ENCODE measurements around the gene CADM4.
"Not testable (repeated sequence)": the region's sequence is repeated elsewhere in the genome, so short reads cannot be mapped to it uniquely, and the experiment has no call there.

Gene CADM4, protein sequence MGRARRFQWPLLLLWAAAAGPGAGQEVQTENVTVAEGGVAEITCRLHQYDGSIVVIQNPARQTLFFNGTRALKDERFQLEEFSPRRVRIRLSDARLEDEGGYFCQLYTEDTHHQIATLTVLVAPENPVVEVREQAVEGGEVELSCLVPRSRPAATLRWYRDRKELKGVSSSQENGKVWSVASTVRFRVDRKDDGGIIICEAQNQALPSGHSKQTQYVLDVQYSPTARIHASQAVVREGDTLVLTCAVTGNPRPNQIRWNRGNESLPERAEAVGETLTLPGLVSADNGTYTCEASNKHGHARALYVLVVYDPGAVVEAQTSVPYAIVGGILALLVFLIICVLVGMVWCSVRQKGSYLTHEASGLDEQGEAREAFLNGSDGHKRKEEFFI

DNA sequence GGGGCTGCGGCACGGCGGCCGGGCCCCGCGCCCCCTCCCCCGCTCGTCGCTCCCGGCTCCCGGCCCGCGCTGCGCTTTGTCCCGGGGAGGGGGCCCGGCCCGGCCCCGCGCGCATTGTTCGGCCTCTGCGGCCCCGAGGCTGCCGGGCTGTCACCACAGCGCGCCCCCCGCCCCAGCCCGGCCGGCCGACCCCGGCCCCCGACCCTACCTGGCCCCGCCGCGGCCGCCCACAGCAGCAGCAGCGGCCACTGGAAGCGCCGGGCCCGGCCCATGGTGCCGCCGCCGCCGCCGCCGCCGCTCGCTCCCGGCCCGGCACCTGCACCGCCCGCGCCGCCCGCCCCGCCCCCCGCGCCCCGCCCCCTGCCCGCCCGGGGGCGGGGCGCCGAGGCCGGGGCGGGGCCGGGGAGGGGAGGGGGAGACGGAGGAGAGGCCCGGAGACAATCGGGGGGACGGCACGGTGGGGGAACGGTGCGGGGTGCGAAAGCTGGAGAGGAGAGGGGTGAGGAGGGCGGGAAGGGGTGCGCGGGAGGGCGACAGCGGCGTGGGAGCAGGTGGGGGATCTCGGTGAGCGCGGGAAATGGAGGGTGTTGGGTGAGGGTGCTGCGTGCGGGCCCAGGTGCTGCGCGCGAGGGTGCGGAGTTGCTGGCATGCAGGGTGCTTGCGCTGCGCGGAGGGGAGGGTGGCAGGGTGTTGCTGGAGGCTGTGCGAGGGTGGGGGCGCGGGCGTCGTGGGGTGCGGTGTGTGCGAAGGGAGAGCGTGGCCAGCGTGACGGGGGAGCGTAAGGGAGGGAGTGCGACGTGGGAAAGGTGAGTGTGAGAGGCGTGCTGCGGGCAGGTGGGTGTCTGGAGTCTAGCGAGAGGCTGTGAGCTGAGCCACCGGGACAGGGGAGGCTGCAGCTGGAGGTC lies at the start of gene CADM4:
TSS of gene CADM4 (minus strand) at position 332 of the 905 bp plus-strand sequence. CDS start at position 272, 60 bp downstream.
- peak; percentile 38 for DNase-seq

DNA sequence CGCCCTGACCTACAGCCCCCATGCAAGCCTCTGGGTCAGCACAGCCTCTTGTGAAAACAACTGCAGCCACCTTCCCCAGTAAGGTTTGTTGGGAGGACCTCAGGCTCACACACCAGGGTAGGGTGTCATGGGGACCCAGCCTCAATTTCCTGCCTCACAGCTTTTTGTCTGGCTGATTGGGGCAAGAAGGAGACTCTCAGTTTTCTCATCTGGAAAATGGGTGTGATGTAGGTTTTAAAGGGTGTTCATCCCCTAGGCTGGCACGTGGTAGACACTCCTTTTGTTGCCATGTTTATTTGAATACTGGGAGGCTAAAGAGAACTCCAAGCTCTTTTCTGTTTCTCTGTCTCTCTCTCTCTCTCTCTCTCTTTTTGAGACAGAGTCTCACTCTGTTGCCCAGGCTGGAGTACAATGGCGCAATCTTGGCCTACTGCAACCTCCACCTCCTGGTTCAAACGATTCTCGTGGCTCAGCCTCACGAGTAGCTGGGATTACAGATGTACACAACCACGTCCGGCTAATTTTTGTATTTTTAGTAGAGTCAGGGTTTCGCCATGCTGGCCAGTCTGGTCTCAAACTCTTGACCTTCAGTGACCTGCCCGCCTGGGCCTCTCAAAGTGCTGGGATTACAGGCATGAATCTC lies 48.5 kb upstream of the CADM4 start:
- DNase-seq = no peak

DNA sequence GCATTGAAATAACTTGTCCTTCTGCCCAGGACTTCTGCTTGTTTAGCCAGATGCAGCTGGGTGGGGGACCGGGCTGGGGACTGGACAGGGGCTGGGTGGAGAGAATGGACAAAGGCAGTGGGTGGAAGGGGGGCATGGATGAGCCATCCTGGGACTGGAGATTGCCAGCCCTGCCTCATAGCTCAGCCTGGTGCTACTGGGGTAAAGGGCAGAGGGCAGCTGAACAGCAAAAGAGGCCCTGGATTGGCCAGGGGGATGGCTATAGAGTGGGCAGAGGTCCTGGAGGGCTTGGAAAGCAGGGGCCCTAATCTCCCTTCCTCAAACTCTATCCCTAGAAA lies 48.0 kb upstream of the CADM4 start:
- DNase-seq = no peak

DNA sequence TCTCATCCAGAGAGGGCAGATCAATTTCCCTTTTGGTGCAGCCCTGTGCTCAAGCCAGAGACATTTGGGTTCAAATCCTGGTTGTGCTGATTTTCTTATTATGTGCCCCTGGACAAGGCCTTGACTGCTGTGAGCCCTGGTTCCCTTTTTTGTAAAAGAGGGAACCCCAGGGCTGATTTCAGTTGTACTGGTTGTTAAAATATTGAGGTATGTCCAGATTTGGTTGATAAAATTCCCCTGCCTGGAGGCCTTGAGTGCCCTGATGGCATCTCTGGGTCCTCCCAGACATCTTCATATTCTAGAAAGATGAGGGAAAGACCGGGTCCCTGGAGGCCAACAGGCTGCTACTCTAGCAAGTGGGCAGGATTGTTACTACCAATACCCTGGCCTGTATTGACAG lies 44.7 kb upstream of the CADM4 start:
- no peak for DNase-seq

DNA sequence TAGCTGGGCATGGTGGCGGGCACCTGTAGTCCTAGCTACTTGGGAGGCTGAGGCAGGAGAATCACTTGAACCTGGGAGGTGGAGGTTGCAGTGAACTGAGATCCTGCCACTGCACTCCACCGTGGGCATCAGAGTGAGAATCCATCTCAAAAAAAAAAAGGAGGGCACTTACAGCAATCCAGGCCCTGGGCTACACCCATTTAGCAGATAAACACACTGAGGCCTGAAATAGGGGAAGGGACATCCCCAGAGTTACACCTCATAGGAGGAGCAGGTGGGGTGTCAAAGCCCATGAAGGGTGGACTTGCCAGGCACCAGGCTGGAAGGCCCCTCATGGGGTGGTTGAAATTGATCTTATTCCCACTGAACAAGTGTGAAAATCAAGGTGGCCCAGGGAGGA lies 44.3 kb upstream of the CADM4 start:
- DNase-seq = no peak

DNA sequence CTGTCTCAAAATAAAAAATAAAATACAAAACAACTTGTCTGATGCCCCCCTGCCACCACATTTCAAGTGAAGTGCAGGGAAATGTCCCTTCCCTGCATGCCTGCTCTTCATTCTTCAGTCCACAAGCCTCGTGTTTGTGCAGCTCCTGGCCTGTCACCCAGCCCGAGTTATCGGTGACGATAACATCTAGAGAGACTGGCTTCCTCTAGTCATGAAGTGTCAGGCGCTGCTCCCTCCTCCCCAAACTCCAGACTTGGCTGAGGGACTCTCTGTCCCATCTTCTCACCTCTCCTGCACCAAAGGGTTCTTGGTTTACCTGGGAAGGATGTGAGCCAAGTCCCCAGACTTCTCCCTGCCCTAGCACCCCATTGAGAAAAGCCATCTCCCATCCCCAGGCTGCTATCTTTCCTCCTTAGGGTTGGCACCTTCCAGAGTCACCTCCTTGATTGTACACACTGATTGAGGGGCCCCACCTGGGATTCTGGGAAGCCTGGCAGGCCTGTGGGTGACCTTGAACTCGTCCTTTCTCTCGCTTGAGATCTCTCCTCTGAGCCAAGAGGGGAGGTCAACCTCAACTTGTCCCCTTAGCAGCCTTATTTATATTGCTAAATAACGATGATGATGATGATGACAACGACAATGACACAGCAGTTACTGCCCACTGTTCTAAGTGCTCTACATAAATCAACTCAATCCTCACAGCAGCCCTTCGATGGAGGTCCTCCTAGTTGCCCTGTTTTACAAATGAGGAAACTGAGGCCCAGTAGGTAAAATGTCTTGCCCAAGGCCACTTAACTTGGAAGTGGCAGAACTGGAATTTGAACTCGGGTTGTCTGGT lies 43.4 kb upstream of the CADM4 start:
- DNase-seq = no peak

DNA sequence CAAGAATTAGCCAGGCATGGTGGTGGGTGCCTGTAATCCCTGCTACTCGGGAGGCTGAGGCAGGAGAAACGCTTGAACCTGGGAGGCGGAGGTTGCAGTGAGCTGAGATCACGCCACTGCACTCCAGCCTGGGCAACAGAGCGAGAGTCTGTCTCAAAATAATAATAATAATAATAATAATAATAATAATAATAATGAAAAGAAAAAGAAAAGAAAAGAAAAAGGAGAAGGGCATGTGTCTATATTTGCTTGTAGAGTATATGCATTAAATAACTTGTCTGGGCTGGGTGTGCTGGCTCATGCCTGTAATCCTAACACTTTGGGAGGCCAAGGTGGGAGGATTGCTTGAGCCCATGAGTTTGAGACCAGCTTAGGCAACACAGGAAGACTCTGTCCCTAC lies 42.6 kb upstream of the CADM4 start:
- DNase-seq = not testable (repeated sequence)

DNA sequence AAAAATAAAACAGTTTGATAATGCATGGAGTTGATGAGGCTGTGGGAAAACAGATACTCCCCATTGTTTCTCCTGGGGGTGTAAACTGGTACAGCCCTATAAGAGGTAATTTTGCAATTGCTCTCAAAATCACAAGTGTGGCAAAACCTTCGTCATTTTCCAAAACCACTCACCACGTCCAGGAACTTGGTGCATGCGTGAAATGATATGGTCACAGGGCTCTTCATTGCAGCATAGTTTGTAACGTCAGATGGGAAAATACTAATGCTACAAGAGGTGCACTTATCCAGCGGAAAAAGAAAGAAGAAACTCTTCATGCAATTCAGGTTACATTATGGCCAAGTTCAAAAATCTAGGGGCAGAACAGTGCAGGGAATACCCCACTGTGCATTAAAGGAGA lies 42.2 kb upstream of the CADM4 start:
- no peak for DNase-seq

DNA sequence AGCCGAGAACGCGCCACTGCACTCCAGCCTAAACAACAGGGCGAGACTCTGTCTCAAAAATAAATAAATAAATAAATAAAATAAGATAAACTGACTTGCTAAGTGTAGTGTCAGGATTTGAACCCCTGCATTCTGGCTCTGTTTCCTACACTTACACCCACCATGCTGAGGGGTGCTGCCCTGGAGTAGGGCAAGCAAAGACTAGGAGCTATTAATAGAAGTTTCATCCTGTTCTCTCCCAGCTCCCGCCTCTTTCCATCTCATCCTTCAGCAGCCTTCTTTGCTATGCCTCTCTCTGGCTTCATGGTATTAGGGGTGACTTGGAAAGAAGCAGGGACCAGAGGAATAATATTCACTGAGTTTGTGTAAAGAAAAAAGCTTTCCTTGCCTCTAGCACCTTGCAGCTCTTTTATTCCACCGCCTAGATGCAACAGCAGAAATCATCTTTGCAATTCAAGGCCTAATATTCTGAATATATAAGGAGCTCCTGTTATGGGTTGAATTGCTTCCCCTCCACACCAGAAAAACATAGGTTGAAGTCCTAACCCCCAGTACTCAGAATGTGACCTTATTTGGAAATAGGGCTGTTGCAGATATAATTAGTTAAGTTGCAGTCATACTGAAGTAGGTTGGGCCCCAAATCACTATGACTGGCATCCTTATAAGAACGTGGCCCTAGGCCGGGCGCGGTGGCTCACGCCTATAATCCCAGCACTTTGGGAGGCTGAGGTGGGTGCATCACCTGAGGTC lies 39.0 kb upstream of the CADM4 start:
- DNase-seq = no peak

DNA sequence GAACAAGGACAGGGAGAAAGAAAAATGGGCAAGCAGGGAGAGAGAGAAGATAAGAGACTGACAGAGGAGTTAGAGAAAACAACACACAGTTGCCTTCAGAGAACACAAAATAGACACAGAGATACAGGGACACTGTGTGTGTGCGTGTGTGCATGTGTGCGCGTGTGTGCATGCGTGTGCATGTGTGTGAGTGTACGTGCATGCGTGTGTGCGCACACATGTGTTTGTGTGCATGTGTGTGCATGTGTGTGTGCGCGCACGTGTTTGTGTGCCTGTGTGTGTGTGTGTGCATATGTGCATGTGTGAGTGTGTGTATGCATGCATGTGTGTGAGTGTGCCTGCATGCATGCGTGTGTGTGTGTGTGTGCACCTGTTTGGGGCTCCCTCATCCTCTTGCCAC lies 36.3 kb upstream of the CADM4 start:
- DNase-seq = no peak

DNA sequence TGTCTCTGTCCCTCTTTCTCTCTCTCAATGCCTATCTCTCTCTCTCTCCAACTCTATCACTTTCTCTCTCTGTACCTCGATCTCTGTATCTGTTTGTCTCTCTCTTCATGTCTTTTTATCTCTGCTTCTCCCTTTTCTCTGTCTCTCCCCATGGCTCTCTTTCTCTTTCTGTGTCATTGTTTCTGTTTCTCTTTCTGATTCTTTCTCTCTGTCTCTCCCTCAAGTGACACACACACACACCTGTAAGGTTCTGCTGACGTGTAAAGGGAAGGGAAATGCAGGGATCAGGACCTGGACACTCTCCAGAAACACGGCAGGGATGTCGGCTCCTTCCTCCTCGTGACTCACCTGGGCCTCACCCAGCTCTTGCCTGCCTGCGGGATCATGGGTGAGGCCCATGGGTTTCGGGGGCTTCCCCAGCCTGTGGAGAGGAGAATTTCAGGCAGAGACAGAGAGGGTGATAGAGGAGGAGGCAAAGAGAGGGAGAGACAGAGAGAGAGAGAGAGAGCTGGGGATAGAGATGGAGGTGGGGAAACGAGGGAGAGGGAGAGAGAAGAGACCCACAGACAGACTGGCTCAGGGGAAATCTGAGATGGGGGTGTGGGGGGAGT lies 35.7 kb upstream of the CADM4 start:
- no peak for DNase-seq

DNA sequence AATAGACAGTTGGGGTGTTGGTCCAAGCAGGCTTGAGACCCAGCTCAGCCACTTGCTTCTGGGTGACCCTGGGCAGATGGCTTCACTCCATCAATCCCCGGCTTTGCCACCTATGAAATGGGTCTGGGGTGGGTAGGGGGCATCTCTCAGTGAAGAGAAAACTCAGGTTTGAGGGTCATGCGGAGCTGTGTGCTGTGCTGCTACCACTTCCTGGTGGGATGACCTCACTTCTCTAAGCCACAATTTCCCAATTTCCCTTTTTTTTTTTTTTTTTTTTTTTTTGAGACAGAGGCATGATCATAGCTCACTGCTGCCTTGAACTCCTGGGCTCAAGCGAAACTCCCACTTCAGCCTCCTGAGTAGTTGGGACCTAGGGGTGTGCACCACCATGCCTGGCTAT lies 34.9 kb upstream of the CADM4 start:
- no peak for DNase-seq

DNA sequence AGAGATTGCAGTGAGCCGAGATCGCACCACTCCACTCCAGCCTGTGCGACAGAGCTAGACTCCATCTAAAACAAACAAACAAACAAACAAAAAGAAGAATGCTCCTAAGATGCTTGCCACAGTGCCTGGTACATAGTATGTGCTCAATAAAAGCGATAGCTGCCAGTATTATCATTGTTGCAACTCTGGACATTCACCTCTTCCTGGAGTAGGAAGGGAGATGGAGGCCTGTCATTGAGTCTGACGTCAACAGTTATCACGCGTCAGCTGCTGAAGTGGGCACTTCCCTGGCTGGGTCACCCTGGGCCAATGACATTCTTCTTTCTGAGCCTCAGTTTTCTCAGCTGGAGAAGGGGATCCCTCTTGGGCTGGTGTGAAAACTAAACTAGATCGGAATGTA lies 34.5 kb upstream of the CADM4 start:
- no peak for DNase-seq

DNA sequence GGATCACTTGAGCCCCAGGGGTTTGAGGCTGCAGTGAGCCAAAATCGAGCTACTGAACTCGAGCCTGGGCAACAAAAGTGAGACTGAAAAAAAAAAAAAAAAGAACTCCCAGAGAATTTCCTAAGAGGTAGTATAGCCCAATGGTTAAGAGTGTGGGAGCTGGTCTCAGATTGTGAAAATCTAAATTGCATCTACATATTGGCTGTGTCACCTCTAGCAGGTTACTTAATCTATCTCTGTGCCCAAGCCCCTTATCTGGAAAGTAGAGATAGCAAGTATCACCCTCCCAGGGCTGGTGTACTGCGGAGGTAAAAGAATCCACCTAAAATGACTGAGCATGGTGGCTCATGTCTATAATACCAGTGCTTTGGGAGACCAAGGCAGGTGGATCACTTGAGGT lies 34.0 kb upstream of the CADM4 start:
- no peak for DNase-seq

DNA sequence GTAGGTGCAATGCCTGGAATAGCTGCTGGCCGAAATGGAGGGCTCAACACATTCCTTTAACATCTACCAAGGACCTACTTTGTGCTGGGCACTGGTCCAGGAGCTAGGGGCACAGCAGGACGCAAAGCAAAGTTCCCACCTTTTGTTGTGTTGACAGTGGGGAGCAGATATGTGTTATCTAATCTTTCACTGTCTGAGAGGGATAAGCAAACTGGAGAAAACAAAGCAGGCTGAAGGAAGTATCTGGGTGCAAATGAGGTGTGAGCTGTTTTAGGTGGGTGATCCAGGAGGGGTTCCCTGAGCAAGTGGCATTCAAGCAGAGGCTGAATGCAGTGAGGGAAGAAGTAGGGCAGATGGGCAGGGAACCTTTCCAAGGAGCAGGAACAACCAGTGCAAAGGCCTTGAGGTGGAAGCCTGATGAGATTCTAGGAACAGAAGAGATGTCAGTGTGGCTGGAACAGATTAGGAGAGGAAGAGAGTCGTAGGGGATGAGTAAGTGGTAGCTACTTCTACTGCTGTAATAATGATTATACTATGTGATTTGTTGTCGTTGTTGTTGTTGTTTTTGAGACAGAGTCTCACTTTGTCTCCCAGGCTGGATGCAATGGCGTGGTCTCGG lies 32.5 kb upstream of the CADM4 start:
- DNase-seq = no peak

DNA sequence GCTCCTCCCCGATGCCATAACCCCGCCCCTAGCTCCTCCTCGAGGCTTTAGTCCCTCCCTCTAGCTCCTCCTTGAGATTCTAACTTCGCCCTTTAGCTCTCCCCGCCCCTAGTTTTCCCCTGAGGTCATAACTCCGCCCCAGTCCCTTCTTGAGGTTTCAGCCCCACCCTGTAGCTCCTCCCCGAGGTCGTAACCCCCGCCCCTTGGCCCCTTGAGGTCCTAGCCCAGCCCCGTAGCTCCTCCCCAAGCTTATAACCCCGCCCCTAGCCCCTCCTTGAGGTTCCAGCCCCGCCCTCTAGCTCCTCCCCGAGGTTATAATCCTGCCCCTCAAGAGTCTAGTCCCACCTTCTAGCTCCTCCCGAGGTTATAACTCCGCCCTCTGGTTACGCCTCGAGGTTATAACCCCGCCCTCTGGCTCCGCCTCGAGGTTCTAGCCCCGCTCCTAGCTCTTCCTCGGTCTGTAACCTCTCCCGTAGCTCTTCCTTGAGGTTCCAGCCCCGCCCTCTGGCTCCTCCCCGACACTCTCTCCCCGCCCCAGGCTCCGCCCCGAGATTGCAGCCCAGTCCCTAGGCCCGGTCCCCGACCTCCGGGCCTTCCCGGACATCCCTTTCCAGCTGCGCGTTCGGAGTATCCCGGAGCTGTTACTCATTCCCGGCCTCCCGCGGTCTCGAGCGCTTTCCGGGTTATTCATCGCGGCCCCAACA lies 28.9 kb upstream of the CADM4 start:
- peak; percentile 99 for DNase-seq

DNA sequence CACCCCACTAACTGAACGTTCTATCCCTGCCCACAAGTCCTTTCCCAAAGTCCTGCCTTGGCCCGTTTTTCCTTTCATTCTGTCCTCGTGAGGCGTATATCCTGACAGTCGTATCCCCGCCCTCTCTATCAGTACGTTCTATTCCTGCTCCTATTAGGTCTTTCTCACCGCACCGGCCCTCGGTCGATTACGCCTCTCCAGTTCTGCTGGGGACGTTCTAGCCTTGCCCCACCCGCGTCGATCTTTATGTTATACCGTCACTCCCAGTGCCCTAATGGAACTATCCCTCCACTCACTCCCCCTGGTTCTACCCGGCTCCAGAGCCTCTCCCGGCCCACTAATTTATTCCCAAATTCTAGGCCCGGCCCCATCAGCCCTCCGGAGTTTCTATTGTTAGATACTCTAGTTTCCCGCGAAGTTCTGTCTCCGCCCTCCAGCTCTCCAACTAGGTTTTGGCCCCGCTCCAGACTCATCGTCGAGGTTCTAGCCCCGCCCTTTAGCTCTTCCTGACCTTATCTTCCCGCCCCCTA lies 28.3 kb upstream of the CADM4 start:
- DNase-seq = no peak

DNA sequence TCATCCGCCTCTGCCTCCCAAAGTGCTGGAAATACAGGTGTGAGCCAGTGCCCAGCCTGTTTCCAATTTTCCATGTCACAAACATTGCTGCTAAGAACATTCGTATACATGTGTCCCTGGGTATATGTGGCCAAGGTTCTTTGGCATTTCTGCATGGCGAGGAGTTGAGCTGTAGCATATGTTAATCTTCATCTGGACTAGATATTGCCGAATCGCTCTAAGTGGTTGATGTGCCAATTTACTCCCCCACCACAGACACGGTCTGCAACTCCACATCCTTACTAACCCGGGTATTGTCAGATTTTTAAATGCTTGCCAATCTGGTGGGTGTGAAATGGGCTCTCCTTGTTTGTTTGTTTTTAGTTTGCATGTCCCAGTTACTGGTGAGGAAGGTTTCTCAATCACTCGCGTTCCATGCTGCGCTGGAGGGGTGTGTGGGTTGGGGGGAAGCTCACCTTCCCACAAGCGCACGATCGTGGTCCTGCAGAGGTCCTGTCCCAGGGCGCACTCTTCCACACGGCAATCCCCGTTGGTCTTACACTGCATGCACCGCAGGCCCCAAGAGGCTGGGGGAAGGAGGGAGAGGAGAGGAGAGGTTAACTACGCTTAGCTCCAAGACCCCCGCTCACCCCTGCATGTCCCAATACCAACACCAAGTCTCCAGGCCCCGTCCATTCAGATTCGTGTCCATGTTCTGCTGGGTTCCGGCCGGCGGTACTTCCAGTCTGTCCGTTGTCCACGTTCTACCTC lies 27.7 kb upstream of the CADM4 start:
- no peak for DNase-seq

DNA sequence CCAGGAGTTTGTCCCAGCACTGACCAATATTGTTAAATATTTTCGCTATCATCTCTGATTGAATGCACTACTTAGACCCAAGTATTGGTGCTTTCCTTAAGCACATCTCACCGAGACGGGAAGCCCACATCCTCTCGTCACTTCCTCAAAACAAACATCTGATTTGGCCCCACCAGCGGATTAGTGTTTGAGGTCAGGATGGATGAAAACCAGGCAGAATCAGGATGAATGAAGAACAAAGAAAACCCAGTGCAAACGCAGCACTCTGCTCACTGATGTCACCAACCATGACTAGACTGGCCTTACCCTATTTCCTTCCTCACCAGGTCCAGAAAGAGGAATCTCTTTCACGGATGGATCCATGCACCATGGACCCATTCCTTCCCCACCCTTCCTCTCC lies 24.4 kb upstream of the CADM4 start:
- DNase-seq = no peak
